NOMO-1 (cell line): ENCODE data around the gene RPSA.
A peak's percentile ranks its signal among the peaks of the same experiment; 100 is the strongest.
"Not testable (repeated sequence)": the region's sequence is repeated elsewhere in the genome, so short reads cannot be mapped to it uniquely, and the experiment has no call there.

Experiments
- DNase-seq, 2 experiments: peaks; one replicate each; lab custom pipeline; 2025; ENCODE audit not compliant: unreplicated experiment in 2 of 2; lab: John Stamatoyannopoulos, UW

The RPSA gene

DNA sequence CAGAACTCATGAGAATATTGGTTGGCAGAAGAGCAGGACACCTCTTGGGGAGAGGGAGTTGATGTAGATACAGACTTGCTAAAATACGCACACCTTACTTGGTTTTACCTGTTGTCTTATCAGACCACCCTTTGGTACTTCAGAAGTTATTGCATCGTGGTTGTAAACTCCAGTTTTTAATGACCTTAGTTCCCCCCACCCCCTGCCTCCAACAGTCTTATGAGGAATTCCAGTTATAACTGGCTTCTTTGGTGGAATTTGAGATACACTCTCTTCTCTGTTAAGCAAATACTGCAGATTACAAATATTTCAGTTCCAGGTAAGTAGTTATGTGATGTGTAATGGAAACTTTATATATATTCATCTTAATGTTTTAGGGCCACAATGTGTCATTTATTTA, 18.4 kb upstream of the RPSA start:
- DNase-seq, result no peak

GRCh38 chr3:39388741-39389248, 17.7 kb upstream of the RPSA start:
- DNase-seq, result no peak

GRCh38 chr3:39390181-39390580, 16.3 kb upstream of the RPSA start:
- no peak for DNase-seq

GRCh38 chr3:39396690-39397089, 9.8 kb upstream of the RPSA start:
- no peak for DNase-seq

- no peak for DNase-seq
Measured at GRCh38 chr3:39398700-39399099, 7.8 kb upstream of the RPSA start.

DNA sequence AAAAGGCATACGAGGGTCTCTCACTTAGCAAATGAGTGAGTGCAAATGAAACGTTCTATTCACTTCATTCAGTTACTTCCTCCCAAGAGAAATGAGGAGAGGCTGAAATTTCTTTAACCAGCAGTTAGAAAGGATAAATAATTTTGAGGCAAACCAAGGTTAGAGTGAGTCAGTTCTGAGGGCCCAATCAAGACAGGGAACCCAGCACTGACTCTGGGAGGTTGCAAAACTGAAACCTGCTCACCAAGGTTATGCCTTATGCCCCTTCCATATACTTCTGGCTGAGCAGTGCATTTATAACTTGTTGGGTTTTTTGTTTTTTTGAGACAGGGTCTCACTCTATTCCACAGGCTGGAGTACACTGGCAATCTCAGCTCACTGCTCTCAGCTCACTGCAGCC, 4.5 kb upstream of the RPSA start:
- DNase-seq, result peak; percentile 10 to 23

DNA sequence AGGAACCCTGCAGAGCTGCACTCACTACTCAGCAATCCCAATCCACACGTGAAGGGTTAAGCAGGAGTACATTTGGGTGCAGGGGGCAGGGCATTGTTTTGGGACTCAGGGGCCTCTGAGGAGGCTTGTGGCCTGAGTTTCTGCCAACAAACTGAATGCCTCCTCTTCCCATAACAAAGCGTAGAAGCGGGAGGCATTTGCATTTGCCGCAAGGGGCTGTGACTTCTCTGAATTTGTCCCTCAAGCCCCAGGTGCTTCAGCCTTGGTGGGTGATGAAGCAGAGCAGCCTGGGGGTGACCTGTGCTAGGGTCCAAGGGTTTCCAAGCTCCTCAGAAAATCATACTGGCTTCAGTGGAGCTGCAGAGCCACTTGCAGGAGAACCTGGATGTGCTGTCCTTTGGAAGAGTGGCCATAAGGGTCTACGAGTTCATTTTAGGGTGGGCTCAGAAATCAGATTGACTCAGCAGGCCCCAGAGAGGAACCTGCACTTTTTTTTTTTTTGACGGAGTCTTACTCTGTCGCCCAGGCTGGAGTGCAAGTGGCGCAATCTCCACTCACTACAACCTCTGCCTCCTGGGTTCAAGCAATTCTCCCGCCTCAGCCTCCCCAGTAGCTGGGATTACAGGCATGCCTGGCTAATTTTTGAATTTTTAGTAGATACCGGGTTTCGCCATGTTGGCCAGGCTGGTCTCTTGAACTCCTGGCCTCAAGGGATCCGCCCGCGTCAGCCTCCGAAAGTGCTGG, 1.4 kb upstream of the RPSA start:
- no peak for DNase-seq

GRCh38 chr3:39405687-39406367, 693 bp upstream of the RPSA start:
- no peak for DNase-seq

DNA sequence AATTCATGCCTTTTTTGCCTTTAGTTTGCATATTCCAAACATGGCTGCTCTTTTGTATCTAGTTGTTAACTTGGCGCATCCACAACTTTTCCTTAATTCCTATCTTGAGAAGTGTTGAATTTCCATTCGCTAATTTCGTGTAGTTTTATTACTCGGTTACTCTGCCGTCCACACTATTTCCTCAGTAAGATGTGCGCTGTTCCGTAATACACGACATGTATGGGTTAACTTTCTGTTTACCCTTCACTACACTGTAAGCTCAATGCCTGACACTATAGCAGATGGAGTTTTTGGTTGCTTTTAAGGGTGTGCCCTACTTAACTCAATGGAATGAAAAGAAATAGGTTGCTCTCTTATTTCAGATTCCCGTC, 724 bp downstream of the RPSA start:
- peak in 1 of 2 experiments; percentile 21 for DNase-seq

GRCh38 chr3:39407773-39408492, 1.4 kb downstream of the RPSA start:
- DNase-seq, result no peak

- no peak for DNase-seq
Measured at GRCh38 chr3:39408493-39409372, 2.2 kb downstream of the RPSA start.

DNA sequence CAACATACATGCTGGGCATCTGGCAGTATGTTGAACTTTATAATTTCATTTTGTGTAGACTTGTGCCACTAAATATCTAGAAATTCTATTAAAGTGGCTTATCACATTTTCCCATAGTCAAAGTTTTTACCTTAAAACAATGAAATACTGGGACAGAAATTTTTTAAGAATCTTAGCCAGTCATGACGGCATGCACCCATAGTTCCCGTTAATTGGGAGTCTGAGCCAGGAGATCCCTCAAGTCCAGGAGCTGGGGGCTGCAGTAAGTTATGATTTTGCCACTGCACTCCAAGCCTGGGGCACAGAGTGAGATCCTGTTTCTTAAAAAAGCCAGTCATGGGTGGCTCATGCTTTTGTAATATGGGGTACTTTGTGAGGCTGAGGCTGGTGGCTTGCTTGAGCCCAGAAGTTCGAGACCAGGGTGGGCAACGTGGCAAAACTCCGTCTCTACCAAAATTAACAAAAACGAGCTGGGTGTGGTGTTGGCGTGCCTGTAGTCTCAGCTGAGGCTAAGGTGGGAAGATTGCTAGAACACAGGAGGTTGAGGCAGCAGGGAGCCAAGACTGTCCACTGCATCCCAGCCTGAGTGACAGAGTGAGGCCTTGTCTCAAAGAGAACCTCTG, 3.1 kb downstream of the RPSA start:
- DNase-seq, result no peak

- DNase-seq, result no peak
Measured at GRCh38 chr3:39410893-39411292, 4.4 kb downstream of the RPSA start.

- no peak for DNase-seq
Measured at GRCh38 chr3:39412668-39413260, 6.2 kb downstream of the RPSA start.

DNA sequence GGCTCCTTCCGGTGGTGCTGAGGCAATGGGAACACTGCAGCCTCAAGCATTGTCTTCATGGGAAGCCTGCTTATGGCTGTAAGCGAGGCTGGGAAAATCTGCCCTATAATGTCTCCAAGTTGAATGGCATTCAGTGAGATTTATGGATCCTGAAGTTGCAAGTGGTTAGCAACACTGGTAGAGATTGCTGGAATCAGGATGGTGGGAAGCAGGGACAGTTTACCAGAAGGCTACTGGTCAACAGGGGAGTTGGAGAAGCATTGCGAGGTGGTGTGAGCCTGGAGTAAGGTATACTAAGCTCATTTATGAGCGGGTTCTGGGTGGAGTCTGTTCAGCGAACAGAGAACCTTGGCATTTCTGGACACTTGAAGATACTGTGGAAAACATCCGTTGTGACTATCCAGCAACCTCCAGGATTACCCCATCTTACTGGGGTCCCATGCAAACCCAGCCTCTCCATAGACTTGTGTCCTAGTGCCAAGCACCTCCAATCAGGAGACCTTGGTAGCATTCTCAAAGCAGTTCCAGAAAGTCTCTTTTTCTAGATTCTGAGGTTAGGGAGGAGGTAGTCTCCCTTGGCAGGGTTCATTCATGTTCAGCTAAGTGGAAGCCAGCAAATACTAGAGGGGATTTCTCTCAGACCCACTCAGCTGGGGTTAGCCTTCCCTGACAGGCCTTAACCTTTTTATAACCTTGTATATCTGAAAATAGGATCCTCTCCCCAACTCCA, 7.3 kb downstream of the RPSA start:
- DNase-seq, result no peak

DNA sequence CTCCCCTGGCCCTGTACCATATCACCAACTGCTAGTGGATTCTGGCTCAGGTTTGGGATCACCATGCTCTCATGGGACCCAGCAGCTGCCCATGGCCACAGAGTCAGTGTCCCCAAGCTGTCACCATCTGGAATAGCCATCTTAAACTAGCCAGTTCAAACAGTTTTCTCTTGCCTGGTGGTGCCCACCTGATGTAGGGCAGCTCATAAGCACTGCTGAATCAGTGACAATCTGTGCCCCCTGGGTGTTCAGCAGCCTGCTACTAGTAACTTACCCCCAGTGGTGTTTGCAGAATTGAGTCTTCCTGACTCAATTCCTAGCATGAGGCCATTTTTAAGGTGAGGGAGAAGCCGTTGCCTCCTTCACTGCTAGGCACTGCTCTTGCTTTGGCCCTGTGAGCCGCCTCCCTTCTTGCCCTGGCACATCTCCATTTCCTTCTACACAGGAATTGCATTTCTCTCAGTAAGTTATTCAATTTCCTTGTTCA, 7.9 kb downstream of the RPSA start:
- DNase-seq, result no peak

GRCh38 chr3:39415302-39415701, 8.8 kb downstream of the RPSA start:
- DNase-seq, result not testable (repeated sequence)

- DNase-seq, result no peak
Measured at GRCh38 chr3:39415983-39416382, 9.5 kb downstream of the RPSA start.

DNA sequence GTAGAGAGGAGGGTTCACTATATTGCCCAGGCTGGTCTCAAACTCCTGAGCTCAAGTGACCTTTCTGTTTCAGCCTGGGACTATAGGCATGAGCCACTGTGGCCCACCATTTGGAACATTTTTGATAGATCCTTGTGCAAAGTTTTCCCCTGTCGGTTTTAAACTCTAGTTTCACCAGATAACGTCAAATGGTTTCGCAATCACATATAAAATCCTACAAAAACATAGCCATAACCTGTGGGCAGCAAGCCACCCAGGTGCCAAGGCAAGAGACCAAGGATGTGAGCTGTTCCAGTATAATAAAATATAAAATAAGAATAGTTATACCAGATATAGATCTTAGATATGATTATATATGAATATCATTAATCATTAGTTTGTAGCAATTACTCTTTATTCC, 10.5 kb downstream of the RPSA start:
- not testable (repeated sequence) for DNase-seq
